NCI-H2081 (cell line): Measurements from ENCODE around the gene KCNK7.

Source experiments
- DNase-seq, 2 experiments: peaks; one replicate each; lab custom pipeline; 2025; lab: John Stamatoyannopoulos, UW

Gene KCNK7

GRCh38 chr11:65556470-65557279, 38.9 kb downstream of the KCNK7 start:
- DNase-seq = no peak

- DNase-seq = no peak
Observed at GRCh38 chr11:65555693-65556231, 39.8 kb downstream of the KCNK7 start.

- no peak for DNase-seq
Observed at GRCh38 chr11:65554842-65555430, 40.7 kb downstream of the KCNK7 start.

- no peak for DNase-seq
Observed at GRCh38 chr11:65554057-65554818, 41.4 kb downstream of the KCNK7 start.

- DNase-seq = no peak
Observed at GRCh38 chr11:65553301-65554001, 42.1 kb downstream of the KCNK7 start.

- DNase-seq = no peak
Observed at GRCh38 chr11:65552388-65552951, 43.1 kb downstream of the KCNK7 start.

- peak; percentile 58 to 83 for DNase-seq
Observed at GRCh38 chr11:65551572-65552387, 43.8 kb downstream of the KCNK7 start.

- no peak for DNase-seq
Observed at GRCh38 chr11:65549096-65549495, 46.5 kb downstream of the KCNK7 start.

GRCh38 chr11:65548395-65548794, 47.2 kb downstream of the KCNK7 start:
- DNase-seq = no peak

GRCh38 chr11:65547446-65548125, 48.0 kb downstream of the KCNK7 start:
- DNase-seq = no peak

GRCh38 chr11:65546217-65546958, 49.2 kb downstream of the KCNK7 start:
- DNase-seq = peak; percentile 74 to 78

GRCh38 chr11:65545853-65546216, 49.8 kb downstream of the KCNK7 start:
- no peak for DNase-seq
